GM12878 (cell line): ENCODE data around the gene NUP214. TPM values are rescaled to one million over a fixed set of nuclear protein-coding genes. Genes with fewer than 3 reads are reported as not detected.
A peak's percentile ranks its signal among the peaks of the same experiment; 100 is the strongest.

ENCODE experiments used
- BMI1 ChIP-seq: fragments of 450-650 bp; IDR thresholded peaks from 2 replicates; pipeline ENCODE4 v1.6.1; 2016; ENCODE audit warnings: mild to moderate bottlenecking, moderate library complexity, borderline replicate concordance
- DPF2 ChIP-seq: fragments of 450-650 bp; IDR thresholded peaks from 2 replicates; pipeline ENCODE4 v1.6.1; 2017; ENCODE audit warnings: mild to moderate bottlenecking
- FOS ChIP-seq: IDR thresholded peaks from 3 replicates; pipeline ENCODE4 v1.6.1; 2011; ENCODE audit warnings: borderline replicate concordance; ENCODE audit not compliant: insufficient read length; ENCODE audit errors: extremely low read depth
- IKZF2 ChIP-seq, 2 experiments: fragments of 450-650 bp; IDR thresholded peaks; 2 replicates each; pipeline ENCODE4 v1.6.1; 2017; ENCODE audit warnings: mild to moderate bottlenecking in 2 of 2, moderate library complexity in 2 of 2
- LARP7 ChIP-seq: fragments of 450-650 bp; IDR thresholded peaks from 2 replicates; pipeline ENCODE4 v1.6.1; 2017; ENCODE audit warnings: mild to moderate bottlenecking
- MTA2 ChIP-seq: fragments of 450-650 bp; IDR thresholded peaks from 2 replicates; pipeline ENCODE4 v1.6.1; 2016; ENCODE audit warnings: low read depth, mild to moderate bottlenecking, moderate library complexity
- NFXL1 ChIP-seq: fragments of 450-650 bp; IDR thresholded peaks from 2 replicates; pipeline ENCODE4 v1.6.1; 2017; ENCODE audit warnings: antibody characterized with exemption, mild to moderate bottlenecking, borderline replicate concordance
- RBBP5 ChIP-seq: fragments of 200-600 bp; sonication (generic); conservative IDR thresholded peaks from 2 replicates; pipeline ENCODE4 v1.6.1; 2016
- RUNX3 ChIP-seq: IDR thresholded peaks from 2 replicates; pipeline ENCODE4 v1.6.1; 2012; ENCODE audit warnings: low read length, inconsistent platforms
- SIX5 ChIP-seq: IDR thresholded peaks from 2 replicates; pipeline ENCODE4 v1.6.1; 2011; ENCODE audit warnings: mild to moderate bottlenecking, low read depth, low read length, moderate library complexity; ENCODE audit not compliant: severe bottlenecking
- SMAD5 ChIP-seq: IDR thresholded peaks from 2 replicates; pipeline ENCODE4 v1.6.1; 2016; ENCODE audit warnings: antibody characterized with exemption, low read depth
- SMARCA5 ChIP-seq: fragments of 450-650 bp; IDR thresholded peaks from 2 replicates; pipeline ENCODE4 v1.6.1; 2017; ENCODE audit warnings: mild to moderate bottlenecking
- SUZ12 ChIP-seq: fragments of 200-600 bp; sonication (generic); IDR thresholded peaks from one replicate; pipeline ENCODE4 v1.6.1; 2018; ENCODE audit warnings: antibody characterized with exemption, mild to moderate bottlenecking; ENCODE audit not compliant: unreplicated experiment
- TARDBP ChIP-seq: IDR thresholded peaks from 2 replicates; pipeline ENCODE4 v1.6.1; 2016; ENCODE audit warnings: borderline replicate concordance
- TBL1XR1 ChIP-seq: IDR thresholded peaks from 2 replicates; pipeline ENCODE4 v1.6.1; 2012; ENCODE audit warnings: low read depth, low read length, improper control_type of control experiment
- TCF7 ChIP-seq: IDR thresholded peaks from 2 replicates; pipeline ENCODE4 v1.6.1; 2014; ENCODE audit warnings: antibody characterized with exemption, borderline replicate concordance
- WRNIP1 ChIP-seq: IDR thresholded peaks from 2 replicates; pipeline ENCODE4 v1.6.1; 2011; ENCODE audit warnings: low read depth, low read length, improper control_type of control experiment, borderline replicate concordance
- YBX1 ChIP-seq: fragments of 450-650 bp; IDR thresholded peaks from 2 replicates; pipeline ENCODE4 v1.6.1; 2016; ENCODE audit warnings: antibody characterized with exemption
- YY1 ChIP-seq: IDR thresholded peaks from 2 replicates; pipeline ENCODE4 v1.6.1; 2011; ENCODE audit warnings: low read depth, mild to moderate bottlenecking, low read length
- ZNF217 ChIP-seq: fragments of 450-650 bp; IDR thresholded peaks from 2 replicates; pipeline ENCODE4 v1.6.1; 2017; ENCODE audit warnings: antibody characterized with exemption, mild to moderate bottlenecking
- polyA plus RNA-seq, 11 experiments: library from polyadenylated mRNA; depleted of rRNA in 4 of 11; unstranded in 6 of 11; stranded (reverse) in 5 of 11; fragments of >200 nt; fragmentation: Nextera tagmentation in 4 of 11; fragmentation: Illumina TruSeq in 1 of 11; extraction: Ambion mirVana in 4 of 11; extraction: Trizol in 1 of 11; gene quantifications; 1 replicate in 1 of 11; 2 replicates in 10 of 11; pipeline versions ENCODE4 v1.2.1 to v1.2.3, GENCODE V29; 2011 to 2016; ENCODE audit warnings: inconsistent platforms in 2 of 11, missing spikeins in 2 of 11, low read depth in 1 of 11
- total RNA-seq, 4 experiments: library from RNA; depleted of rRNA in 3 of 4; stranded (reverse); fragments of >200 nt in 3 of 4; fragmentation: Illumina TruSeq in 1 of 4; extraction: Trizol in 1 of 4; gene quantifications; 2 replicates each; pipeline versions ENCODE4 v1.2.1 to v1.2.3, GENCODE V29; 2013 to 2021
- TF ChIP-seq, protein P1 (sequence below): fragments of 450-650 bp; IDR thresholded peaks from 2 replicates; pipeline ENCODE4 v1.6.1; 2016; ENCODE audit warnings: mild to moderate bottlenecking
- TF ChIP-seq, protein P2 (sequence below): fragments of 450-650 bp; IDR thresholded peaks from 2 replicates; pipeline ENCODE4 v1.6.1; 2014; ENCODE audit warnings: mild to moderate bottlenecking
- TF ChIP-seq, protein P3 (sequence below): IDR thresholded peaks from 2 replicates; pipeline ENCODE4 v1.6.1; 2012; ENCODE audit warnings: low read depth, low read length, improper control_type of control experiment
- TF ChIP-seq, protein P4 (sequence below): fragments of 450-650 bp; formaldehyde crosslinking; IDR thresholded peaks from 2 replicates; pipeline ENCODE4 v1.4.0; 2022; ENCODE audit warnings: mild to moderate bottlenecking, moderate library complexity
- TF ChIP-seq, protein P5 (sequence below): fragments of 450-650 bp; conservative IDR thresholded peaks from 2 replicates; pipeline ENCODE4 v1.6.1; 2017; ENCODE audit warnings: mild to moderate bottlenecking, moderate library complexity

The NUP214 gene
- total and polyA plus RNA-seq, 10 of the 15 experiments (the other 5 are each of a cell fraction or from before 2014, with no cell fraction given) = 11.7 to 53.8 (median 17.6) TPM

DNA sequence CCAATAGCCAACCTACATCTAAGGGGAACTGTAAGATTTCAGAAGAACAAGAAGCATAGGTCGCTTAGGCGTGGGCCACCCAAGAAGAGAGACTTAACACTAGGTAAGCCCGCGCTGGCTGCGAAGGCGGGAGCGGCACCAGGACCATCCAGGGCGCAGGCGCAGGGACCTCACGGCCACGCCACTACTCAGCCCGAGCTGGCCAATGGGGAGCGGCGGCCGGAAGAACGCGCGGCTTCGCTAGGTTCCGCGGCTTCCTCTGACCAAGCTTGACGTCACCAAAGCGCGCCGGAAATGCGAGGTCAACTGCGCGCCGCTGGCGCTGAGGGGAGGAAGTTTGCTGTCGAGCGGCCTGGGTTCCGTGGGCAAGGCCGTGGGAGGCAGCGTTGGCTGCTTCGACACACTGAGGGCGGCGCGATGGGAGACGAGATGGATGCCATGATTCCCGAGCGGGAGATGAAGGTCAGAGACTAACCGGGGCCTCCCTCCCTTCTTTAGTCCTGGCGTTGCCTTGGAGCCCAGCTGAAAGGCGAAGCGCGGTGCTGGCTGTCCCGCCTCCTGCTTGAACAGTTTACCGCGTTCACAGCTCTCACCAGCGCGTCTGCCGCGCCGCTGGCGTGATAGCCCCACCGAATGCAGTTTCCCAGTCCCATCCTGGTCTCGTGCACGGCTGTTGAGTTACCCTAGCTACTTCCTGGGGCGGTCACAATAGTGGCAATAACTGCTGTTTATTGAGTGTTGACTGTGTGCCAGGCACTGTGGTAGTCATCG lies at the start of gene NUP214 (continued):
- TF ChIP-seq, protein P1, sequence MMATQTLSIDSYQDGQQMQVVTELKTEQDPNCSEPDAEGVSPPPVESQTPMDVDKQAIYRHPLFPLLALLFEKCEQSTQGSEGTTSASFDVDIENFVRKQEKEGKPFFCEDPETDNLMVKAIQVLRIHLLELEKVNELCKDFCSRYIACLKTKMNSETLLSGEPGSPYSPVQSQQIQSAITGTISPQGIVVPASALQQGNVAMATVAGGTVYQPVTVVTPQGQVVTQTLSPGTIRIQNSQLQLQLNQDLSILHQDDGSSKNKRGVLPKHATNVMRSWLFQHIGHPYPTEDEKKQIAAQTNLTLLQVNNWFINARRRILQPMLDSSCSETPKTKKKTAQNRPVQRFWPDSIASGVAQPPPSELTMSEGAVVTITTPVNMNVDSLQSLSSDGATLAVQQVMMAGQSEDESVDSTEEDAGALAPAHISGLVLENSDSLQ = peak; percentile 48; the same call in 1 of the 2 replicates
- no peak for TF ChIP-seq SMARCA5
- 0 out of 2 replicates have a peak, but pooled peaks have one; percentile 37 for TF ChIP-seq TBL1XR1
- no peak for TF ChIP-seq YBX1
- TF ChIP-seq SIX5 = peak; percentile 75
- TF ChIP-seq MTA2 = no peak
- peak; percentile 83 for TF ChIP-seq RUNX3
- TF ChIP-seq FOS = no peak
- 0 out of 2 replicates have a peak, but pooled peaks have one; percentile 65 for TF ChIP-seq TARDBP
- no peak for TF ChIP-seq TCF7
- no peak for TF ChIP-seq WRNIP1
- TF ChIP-seq SMAD5 = peak; percentile 96
- no peak for TF ChIP-seq RBBP5
- TF ChIP-seq ZNF217 = no peak
- TF ChIP-seq, protein P2, sequence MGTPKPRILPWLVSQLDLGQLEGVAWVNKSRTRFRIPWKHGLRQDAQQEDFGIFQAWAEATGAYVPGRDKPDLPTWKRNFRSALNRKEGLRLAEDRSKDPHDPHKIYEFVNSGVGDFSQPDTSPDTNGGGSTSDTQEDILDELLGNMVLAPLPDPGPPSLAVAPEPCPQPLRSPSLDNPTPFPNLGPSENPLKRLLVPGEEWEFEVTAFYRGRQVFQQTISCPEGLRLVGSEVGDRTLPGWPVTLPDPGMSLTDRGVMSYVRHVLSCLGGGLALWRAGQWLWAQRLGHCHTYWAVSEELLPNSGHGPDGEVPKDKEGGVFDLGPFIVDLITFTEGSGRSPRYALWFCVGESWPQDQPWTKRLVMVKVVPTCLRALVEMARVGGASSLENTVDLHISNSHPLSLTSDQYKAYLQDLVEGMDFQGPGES = peak; percentile 38; the same call in 1 of the 2 replicates
- TF ChIP-seq BMI1 = no peak
- TF ChIP-seq, protein P3, sequence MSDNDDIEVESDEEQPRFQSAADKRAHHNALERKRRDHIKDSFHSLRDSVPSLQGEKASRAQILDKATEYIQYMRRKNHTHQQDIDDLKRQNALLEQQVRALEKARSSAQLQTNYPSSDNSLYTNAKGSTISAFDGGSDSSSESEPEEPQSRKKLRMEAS = no peak; the same call in 1 of the 2 replicates
- peak; percentile 48; the same call in 1 of the 2 replicates for TF ChIP-seq DPF2
- TF ChIP-seq SUZ12 = no peak
- TF ChIP-seq, protein P4, sequence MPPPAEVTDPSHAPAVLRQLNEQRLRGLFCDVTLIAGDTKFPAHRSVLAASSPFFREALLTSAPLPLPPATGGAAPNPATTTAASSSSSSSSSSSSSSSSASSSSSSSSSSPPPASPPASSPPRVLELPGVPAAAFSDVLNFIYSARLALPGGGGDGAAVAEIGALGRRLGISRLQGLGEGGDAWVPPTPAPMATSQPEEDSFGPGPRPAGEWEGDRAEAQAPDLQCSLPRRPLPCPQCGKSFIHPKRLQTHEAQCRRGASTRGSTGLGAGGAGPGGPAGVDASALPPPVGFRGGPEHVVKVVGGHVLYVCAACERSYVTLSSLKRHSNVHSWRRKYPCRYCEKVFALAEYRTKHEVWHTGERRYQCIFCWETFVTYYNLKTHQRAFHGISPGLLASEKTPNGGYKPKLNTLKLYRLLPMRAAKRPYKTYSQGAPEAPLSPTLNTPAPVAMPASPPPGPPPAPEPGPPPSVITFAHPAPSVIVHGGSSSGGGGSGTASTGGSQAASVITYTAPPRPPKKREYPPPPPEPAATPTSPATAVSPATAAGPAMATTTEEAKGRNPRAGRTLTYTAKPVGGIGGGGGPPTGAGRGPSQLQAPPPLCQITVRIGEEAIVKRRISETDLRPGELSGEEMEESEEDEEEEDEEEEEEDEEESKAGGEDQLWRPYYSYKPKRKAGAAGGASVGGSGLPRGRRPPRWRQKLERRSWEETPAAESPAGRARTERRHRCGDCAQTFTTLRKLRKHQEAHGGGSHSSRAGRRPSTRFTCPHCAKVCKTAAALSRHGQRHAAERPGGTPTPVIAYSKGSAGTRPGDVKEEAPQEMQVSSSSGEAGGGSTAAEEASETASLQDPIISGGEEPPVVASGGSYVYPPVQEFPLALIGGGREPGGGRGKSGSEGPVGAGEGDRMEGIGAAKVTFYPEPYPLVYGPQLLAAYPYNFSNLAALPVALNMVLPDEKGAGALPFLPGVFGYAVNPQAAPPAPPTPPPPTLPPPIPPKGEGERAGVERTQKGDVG (CRISPR knock-in tag) = no peak
- no peak for TF ChIP-seq IKZF2 (IDR thresholded peaks at IDR 0.05)
- TF ChIP-seq NFXL1 = no peak
- TF ChIP-seq, protein P5, sequence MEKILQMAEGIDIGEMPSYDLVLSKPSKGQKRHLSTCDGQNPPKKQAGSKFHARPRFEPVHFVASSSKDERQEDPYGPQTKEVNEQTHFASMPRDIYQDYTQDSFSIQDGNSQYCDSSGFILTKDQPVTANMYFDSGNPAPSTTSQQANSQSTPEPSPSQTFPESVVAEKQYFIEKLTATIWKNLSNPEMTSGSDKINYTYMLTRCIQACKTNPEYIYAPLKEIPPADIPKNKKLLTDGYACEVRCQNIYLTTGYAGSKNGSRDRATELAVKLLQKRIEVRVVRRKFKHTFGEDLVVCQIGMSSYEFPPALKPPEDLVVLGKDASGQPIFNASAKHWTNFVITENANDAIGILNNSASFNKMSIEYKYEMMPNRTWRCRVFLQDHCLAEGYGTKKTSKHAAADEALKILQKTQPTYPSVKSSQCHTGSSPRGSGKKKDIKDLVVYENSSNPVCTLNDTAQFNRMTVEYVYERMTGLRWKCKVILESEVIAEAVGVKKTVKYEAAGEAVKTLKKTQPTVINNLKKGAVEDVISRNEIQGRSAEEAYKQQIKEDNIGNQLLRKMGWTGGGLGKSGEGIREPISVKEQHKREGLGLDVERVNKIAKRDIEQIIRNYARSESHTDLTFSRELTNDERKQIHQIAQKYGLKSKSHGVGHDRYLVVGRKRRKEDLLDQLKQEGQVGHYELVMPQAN = peak; percentile 89
- peak; percentile 80; the same call in 1 of the 2 replicates for TF ChIP-seq YY1
- TF ChIP-seq LARP7 = peak; percentile 65; the same call in 1 of the 2 replicates
